IMR-90 (cell line): ENCODE data around the gene CD28. TPM values are rescaled to one million over a fixed set of nuclear protein-coding genes. Genes with fewer than 3 reads are reported as not detected.
"Not testable (repeated sequence)": the region's sequence is repeated elsewhere in the genome, so short reads cannot be mapped to it uniquely, and the experiment has no call there.

Source experiments
- ATAC-seq: fragments of 200-7000 bp; cut with Tn5 transposase; 2 replicates; pipeline ENCODE4 v1.9.1; 2020; ENCODE audit warnings: low read depth, mild to moderate bottlenecking, moderate library complexity
- BruUV-seq: library from RNA; stranded (reverse); fragments of 400-500 nt; replicated peaks from 2 replicates; lab custom pipeline; 2021; lab: Mats Ljungman, UMichigan
- CTCF ChIA-PET: fragments of 300-600 bp; formaldehyde crosslinking; extraction: SDS; loops from one replicate; lab custom pipeline; 2021; ENCODE audit warnings: antibody characterized with exemption; lab: Yijun Ruan, JAX
- POLR2A ChIA-PET: fragments of 300-600 bp; sonication (Branson Sonifier 250); formaldehyde crosslinking; loops from one replicate; lab custom pipeline; 2022; ENCODE audit warnings: antibody characterized with exemption; ENCODE audit not compliant: unreplicated experiment; lab: Charles Lee
- DNase-seq: peaks from one replicate; pipeline ENCODE4 v3.0.0; 2013
- H2AFZ ChIP-seq: replicated peaks from 2 replicates; pipeline ENCODE3; 2013; ENCODE audit warnings: low read length, mild to moderate bottlenecking; ENCODE audit not compliant: poor library complexity
- H2AK5ac ChIP-seq: 2 replicates; pipeline ENCODE4 v1.6.1; 2013; ENCODE audit warnings: low read depth, low read length, inconsistent platforms
- H2AK9ac ChIP-seq: replicated peaks from 2 replicates; pipeline ENCODE3; 2013; ENCODE audit warnings: mild to moderate bottlenecking, low read depth, low read length, moderate library complexity; ENCODE audit not compliant: poor library complexity
- H2BK120ac ChIP-seq: 2 replicates; pipeline ENCODE4 v1.6.1; 2013; ENCODE audit warnings: low read depth, low read length, inconsistent platforms
- H2BK15ac ChIP-seq: 3 replicates; pipeline ENCODE4 v1.6.1; 2013; ENCODE audit warnings: low read depth, low read length, inconsistent platforms
- H2BK20ac ChIP-seq: 2 replicates; pipeline ENCODE4 v1.6.1; 2013; ENCODE audit warnings: low read depth, mild to moderate bottlenecking, inconsistent platforms, low read length, moderate library complexity
- H2BK5ac ChIP-seq: 2 replicates; pipeline ENCODE4 v1.6.1; 2013; ENCODE audit warnings: mild to moderate bottlenecking, low read depth, low read length, inconsistent platforms; ENCODE audit not compliant: poor library complexity, severe bottlenecking
- H3K14ac ChIP-seq: replicated peaks from 2 replicates; pipeline ENCODE4 v1.6.1; 2013; ENCODE audit warnings: low read depth, low read length, inconsistent platforms
- H3K18ac ChIP-seq: 2 replicates; pipeline ENCODE4 v1.6.1; 2013; ENCODE audit warnings: low read depth, low read length, control low read depth
- H3K23ac ChIP-seq: 2 replicates; pipeline ENCODE4 v1.6.1; 2013; ENCODE audit warnings: low read depth, low read length, inconsistent platforms
- H3K27ac ChIP-seq: 2 replicates; pipeline ENCODE4 v1.5.1; 2013; ENCODE audit warnings: mild to moderate bottlenecking, control low read depth, low read length; ENCODE audit not compliant: insufficient read depth
- H3K27me3 ChIP-seq: 2 replicates; pipeline ENCODE4 v1.6.1; 2013; ENCODE audit warnings: low read length; ENCODE audit not compliant: control insufficient read depth, insufficient read depth
- H3K36me3 ChIP-seq: 2 replicates; pipeline ENCODE4 v1.6.1; 2013; ENCODE audit warnings: low read length, mixed read lengths; ENCODE audit not compliant: control insufficient read depth, insufficient read depth
- H3K4ac ChIP-seq: 2 replicates; pipeline ENCODE4 v1.6.1; 2013; ENCODE audit warnings: low read depth, low read length, inconsistent platforms
- H3K4me1 ChIP-seq: 2 replicates; pipeline ENCODE4 v1.6.1; 2013; ENCODE audit warnings: low read length, mixed read lengths; ENCODE audit not compliant: control insufficient read depth, insufficient read depth
- H3K4me2 ChIP-seq: 2 replicates; pipeline ENCODE4 v1.6.1; 2013; ENCODE audit warnings: low read depth, mild to moderate bottlenecking, control low read depth, low read length, moderate library complexity
- H3K4me3 ChIP-seq: 2 replicates; pipeline ENCODE4 v1.5.1; 2013; ENCODE audit warnings: low read depth, mild to moderate bottlenecking, control low read depth, low read length, moderate library complexity; ENCODE audit not compliant: insufficient read depth
- H3K56ac ChIP-seq: 2 replicates; pipeline ENCODE4 v1.6.1; 2013; ENCODE audit warnings: low read length, inconsistent platforms; ENCODE audit not compliant: insufficient read depth; ENCODE audit errors: extremely low read depth
- H3K79me1 ChIP-seq, 2 experiments: 2 replicates each; pipeline ENCODE4 v1.6.1; 2013; ENCODE audit warnings: low read length in 2 of 2, inconsistent platforms in 1 of 2, low read depth in 1 of 2
- H3K9ac ChIP-seq: 2 replicates; pipeline ENCODE4 v1.6.1; 2013; ENCODE audit warnings: low read depth, low read length, control low read depth
- H3K9me1 ChIP-seq: 2 replicates; pipeline ENCODE4 v1.6.1; 2013; ENCODE audit warnings: low read length, inconsistent platforms; ENCODE audit not compliant: insufficient read depth
- H3K9me3 ChIP-seq: 2 replicates; pipeline ENCODE4 v1.6.1; 2013; ENCODE audit warnings: low read length; ENCODE audit not compliant: control insufficient read depth, insufficient read depth
- H4K20me1 ChIP-seq: 2 replicates; pipeline ENCODE4 v1.6.1; 2013; ENCODE audit warnings: low read length, inconsistent platforms; ENCODE audit not compliant: insufficient read depth
- H4K5ac ChIP-seq: 2 replicates; pipeline ENCODE4 v1.6.1; 2013; ENCODE audit warnings: mild to moderate bottlenecking, low read depth, low read length, control low read depth
- H4K8ac ChIP-seq, 2 experiments: 2 replicates each; pipeline ENCODE4 v1.6.1; 2013; ENCODE audit warnings: low read depth in 2 of 2, low read length in 2 of 2, control low read depth in 1 of 2, inconsistent platforms in 1 of 2
- H4K91ac ChIP-seq: 2 replicates; pipeline ENCODE4 v1.6.1; 2013; ENCODE audit warnings: low read depth, low read length, inconsistent platforms; ENCODE audit not compliant: insufficient read depth
- CTCF ChIP-seq: conservative IDR thresholded peaks from 2 replicates; pipeline ENCODE4 v1.5.1; 2012; ENCODE audit warnings: mild to moderate bottlenecking, low read depth, low read length, improper control_type of control experiment
- MAZ ChIP-seq: IDR thresholded peaks from 2 replicates; pipeline ENCODE4 v1.6.1; 2012; ENCODE audit warnings: low read depth, mild to moderate bottlenecking, low read length, improper control_type of control experiment, moderate library complexity, borderline replicate concordance
- WGBS, 2 experiments: methylation state at CpG; one replicate each; pipeline versions ENCODE4 v1.1.5 to v1.1.7; 2013; ENCODE audit warnings: missing lambda C conversion rate in 2 of 2; ENCODE audit not compliant: insufficient read length in 1 of 2; ENCODE audit errors: extremely low coverage in 2 of 2; 5-methylcytosine and 5-hydroxymethylcytosine counted together
- dilution Hi-C: fragments of 300-500 bp; cut with HindIII; formaldehyde crosslinking; loops from one replicate; pipeline ENCODE4 v1.14.3; 2018; ENCODE audit warnings: low sequenced_read_pairs; ENCODE audit not compliant: unreplicated experiment
- in situ Hi-C: fragments of 300-500 bp; cut with MboI; formaldehyde crosslinking; loops from 3 replicates; pipeline ENCODE4 v1.14.3; 2019; ENCODE audit warnings: low sequenced_read_pairs, inconsistent platforms, mixed read lengths
- intact Hi-C: fragments of 100-400 bp; cut with micrococcal nuclease; formaldehyde crosslinking; loops from 2 replicates; pipeline ENCODE4 v1.10.0; 2022
- polyA plus RNA-seq, 3 experiments: library from polyadenylated mRNA; depleted of rRNA; stranded (reverse); fragments of >200 nt; gene quantifications; 2 replicates each; pipeline ENCODE4 v1.2.3, GENCODE V29; 2012; ENCODE audit warnings: low replicate concordance in 1 of 3
- total RNA-seq: library from RNA; depleted of rRNA; stranded (reverse); fragments of >200 nt; gene quantifications from 2 replicates; pipeline ENCODE4 v1.2.3, GENCODE V29; 2012

Gene CD28
- total and polyA plus RNA-seq, 2 of the 4 experiments (the other 2 are of a cell fraction) = not detected

DNA sequence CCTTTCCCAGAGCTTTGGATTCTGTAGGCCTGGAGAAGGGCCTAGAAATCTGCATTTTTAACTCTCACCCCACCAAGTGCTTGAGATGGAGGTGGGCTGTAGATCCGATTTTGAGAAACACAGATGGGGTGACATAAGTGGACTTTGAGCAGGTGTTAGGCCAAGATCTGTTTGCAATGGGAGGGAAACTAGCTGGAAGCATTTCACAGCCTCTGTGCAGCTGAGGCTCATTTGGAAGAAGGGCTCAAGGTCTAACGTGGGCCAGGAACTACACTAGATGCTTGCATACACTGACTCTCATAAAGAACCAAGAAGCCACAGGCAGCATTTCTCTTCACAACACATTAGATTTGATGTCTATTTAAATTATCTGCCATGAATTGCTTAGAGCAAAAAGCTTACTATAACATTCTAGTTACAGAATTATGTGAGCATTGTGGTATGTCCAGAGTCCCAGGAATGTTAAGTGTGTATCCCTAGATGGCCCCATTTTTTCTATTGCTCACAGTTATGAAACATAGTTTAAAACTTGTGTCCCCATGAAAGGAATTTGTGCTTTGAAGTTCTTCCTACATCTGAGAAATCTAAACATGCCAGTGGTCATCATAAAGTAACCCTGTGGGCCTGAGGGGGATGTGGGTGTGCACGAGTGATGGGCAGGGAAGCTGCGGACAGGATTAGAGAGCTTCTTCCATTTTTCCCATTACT is 77.2 kb downstream of the CD28 start (continued):
- TF ChIP-seq CTCF (no peak), MAZ (no peak)

- H3K79me1 ChIP-seq, H3K9me3 ChIP-seq, in situ Hi-C loops, H3K18ac ChIP-seq, H3K27me3 ChIP-seq, H2BK15ac ChIP-seq, H3K9me1 ChIP-seq, H3K4me2 ChIP-seq, H2BK5ac ChIP-seq, CTCF ChIA-PET, DNase-seq, H4K8ac ChIP-seq, H2BK20ac ChIP-seq, H2BK120ac ChIP-seq, H3K27ac ChIP-seq, H2AK9ac ChIP-seq, POLR2A ChIA-PET, H3K23ac ChIP-seq, H4K20me1 ChIP-seq, H3K36me3 ChIP-seq, H4K5ac ChIP-seq, ATAC-seq, H3K14ac ChIP-seq, BruUV-seq, H3K56ac ChIP-seq, dilution Hi-C loops, H3K4me3 ChIP-seq, H2AFZ ChIP-seq, H3K9ac ChIP-seq: not testable (repeated sequence)
- intact Hi-C loops = loop anchor here (5.0 kb wide), 2 partner anchors 97 to 132 kb away; no protein-coding TSS in a partner anchor
- 0 out of 2 replicates have a peak overlapping the region, but pooled peaks have one; percentile 16 for H4K91ac ChIP-seq
- WGBS, 2 experiments = 100% methylated on average over 3 of the region's 10 CpGs; no CpG with 5 or more reads in 1 of the 2 experiments
- 0 out of 2 replicates have a peak overlapping the region, but pooled peaks have one; percentile 40 for H2AK5ac ChIP-seq
- 0 out of 2 replicates have a peak overlapping the region, but pooled peaks have one; percentile 26 for H3K4ac ChIP-seq
- H3K4me1 ChIP-seq = peaks cover 10% of the 10 kb centered on the region
These were observed 78.4 kb downstream of the CD28 start for GRCh38 chr2:203784710-203785270.
